Bronchial epithelial cell (primary cell): Measurements from ENCODE around the gene ISYNA1. TPM values are rescaled to one million over a fixed set of nuclear protein-coding genes. Genes with fewer than 3 reads are reported as not detected.

Source experiments
- DNase-seq: peaks from one replicate; pipeline ENCODE4 v3.0.0-alpha.2; 2010; ENCODE audit warnings: low read depth
- FAIRE-seq: peaks from 2 replicates; lab custom pipeline; 2011; peaks lifted over from hg19 to GRCh38; lab: Jason Lieb, UNC
- H3K27me3 ChIP-seq: 2 replicates; pipeline ENCODE4 v1.5.1; 2011; ENCODE audit warnings: low read length; ENCODE audit not compliant: control insufficient read depth, insufficient read depth
- H3K36me3 ChIP-seq: 2 replicates; pipeline ENCODE4 v1.5.1; 2011; ENCODE audit warnings: low read length; ENCODE audit not compliant: control insufficient read depth, insufficient read depth
- H3K4me3 ChIP-seq: 2 replicates; pipeline ENCODE4 v1.5.1; 2011; ENCODE audit warnings: mild to moderate bottlenecking, low read depth, low read length, control low read depth
- CTCF ChIP-seq: IDR thresholded peaks from 2 replicates; pipeline ENCODE4 v1.5.1; 2011; ENCODE audit warnings: mild to moderate bottlenecking, moderate library complexity, low read length, control low read depth, inconsistent platforms; ENCODE audit not compliant: insufficient read depth, severe bottlenecking
- total RNA-seq: library from RNA; depleted of rRNA; stranded (reverse); fragments of >200 nt; gene quantifications from 2 replicates; pipeline ENCODE4 v1.2.1, GENCODE V29; 2014

Gene ISYNA1
- total RNA-seq, 1 donor from 2014 or later, result 15.3 TPM

- no peak overlapping the region for H3K4me3 ChIP-seq
- H3K36me3 ChIP-seq, result peaks cover 37% of the 10 kb centered on the region
- no peak for TF ChIP-seq CTCF
- no peaks in the 10 kb centered on the region for H3K27me3 ChIP-seq
- FAIRE-seq (no peak), DNase-seq (no peak)
Observed at GRCh38 chr19:18444513-18444912, 6.6 kb upstream of the ISYNA1 start.

DNA sequence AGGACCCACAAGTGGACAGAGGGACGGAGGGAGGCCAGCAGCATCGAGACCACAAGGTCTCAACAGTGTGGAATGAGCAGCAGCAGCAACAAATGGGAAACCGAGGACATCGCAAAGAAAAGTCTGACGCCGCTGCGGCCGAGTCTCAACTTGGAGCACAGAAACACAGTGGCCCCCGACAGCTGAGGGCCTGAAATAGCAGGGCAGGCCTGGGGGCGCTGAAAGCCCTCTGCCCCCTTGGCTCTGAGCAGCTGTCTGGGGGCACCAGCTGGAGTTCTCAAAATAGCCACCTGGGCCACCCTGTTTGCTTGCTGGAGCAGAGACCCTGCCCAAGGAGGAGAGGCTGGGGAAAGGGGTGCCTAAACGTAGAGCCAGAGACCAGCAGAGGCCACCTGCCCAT is 5.9 kb upstream of the ISYNA1 start:
- TF ChIP-seq CTCF, result no peak
- no peaks in the 10 kb centered on the region for H3K27me3 ChIP-seq
- FAIRE-seq (no peak), DNase-seq (no peak)
- H3K4me3 ChIP-seq, result no peak overlapping the region
- peaks cover 31% of the 10 kb centered on the region for H3K36me3 ChIP-seq

GRCh38 chr19:18443406-18443805 is 5.5 kb upstream of the ISYNA1 start:
- Histone ChIP-seq H3K27me3 (no peaks in the 10 kb centered on the region), H3K4me3 (no peak overlapping the region), H3K36me3 (peaks cover 30% of the 10 kb centered on the region)
- FAIRE-seq (no peak), DNase-seq (no peak)
- TF ChIP-seq CTCF, result no peak

DNA sequence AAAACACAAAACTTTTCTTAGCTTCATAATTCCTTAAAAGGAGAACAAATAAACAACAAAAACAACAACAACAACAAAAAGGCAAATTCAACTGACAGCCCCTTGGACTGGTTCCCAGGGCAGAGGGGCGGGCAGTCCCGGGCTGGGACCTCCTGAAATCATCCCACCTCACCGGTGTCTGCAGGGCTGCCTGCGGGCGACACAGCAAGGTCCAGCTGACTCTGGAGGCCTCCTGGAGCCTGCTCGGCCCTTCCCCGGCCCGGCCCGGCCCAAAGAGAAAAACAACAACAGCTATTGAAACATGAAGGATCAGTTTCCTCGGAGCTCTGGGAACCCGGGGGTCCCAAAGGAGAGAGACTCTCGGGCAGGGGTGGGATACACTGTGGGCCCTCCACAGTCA is 5.0 kb upstream of the ISYNA1 start:
- no peak for DNase-seq
- no peak for TF ChIP-seq CTCF
- Histone ChIP-seq H3K36me3 (peaks cover 29% of the 10 kb centered on the region), H3K27me3 (no peaks in the 10 kb centered on the region), H3K4me3 (no peak overlapping the region)
- no peak for FAIRE-seq

DNA sequence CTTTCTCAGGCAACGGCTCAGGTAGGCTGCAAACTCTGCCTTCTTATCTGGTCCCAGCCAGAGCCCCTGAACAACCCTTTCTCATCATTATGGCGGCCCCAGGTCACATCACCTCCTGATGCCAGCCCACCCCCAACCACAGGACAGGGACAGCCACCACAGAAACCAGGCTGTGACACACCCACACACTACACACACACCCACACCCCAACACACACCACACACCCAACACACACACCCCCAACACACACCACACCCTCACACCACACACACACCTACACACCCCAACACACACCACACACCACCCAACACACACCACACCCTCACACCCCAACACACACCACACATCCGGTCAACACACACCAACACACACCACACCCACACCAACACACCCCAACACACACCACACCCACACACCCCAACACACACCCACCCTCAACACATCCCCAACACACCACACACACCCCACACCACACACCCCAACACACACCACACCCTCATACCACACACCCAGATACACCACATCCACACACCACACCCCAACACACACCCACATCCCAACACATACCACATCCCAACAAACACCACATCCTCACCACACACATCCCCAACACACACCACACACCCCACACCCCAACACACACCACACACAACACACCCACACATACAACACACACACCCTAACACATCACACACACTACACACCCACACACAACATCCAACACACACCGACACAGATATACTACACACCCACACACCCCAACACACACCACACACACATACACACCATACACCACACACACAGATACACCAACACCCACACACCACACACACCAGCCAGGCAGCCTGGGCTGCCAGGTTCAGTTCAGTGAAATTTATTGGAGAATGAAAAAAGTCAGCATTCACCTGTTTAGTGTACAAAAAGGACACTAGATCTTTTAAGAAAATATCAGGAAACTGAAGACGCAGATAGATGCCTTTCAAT is 4.2 kb upstream of the ISYNA1 start:
- no peaks in the 10 kb centered on the region for H3K27me3 ChIP-seq
- H3K36me3 ChIP-seq, result peaks cover 26% of the 10 kb centered on the region
- DNase-seq (no peak), FAIRE-seq (peak; percentile 93)
- no peak overlapping the region for H3K4me3 ChIP-seq
- TF ChIP-seq CTCF, result no peak
